SU-DHL-6 (cell line): ENCODE results near the gene RNF220.
"Not testable (repeated sequence)": the region's sequence is repeated elsewhere in the genome, so short reads cannot be mapped to it uniquely, and the experiment has no call there.

Experiments
- H2AFZ ChIP-seq: fragments of 200-600 bp; sonication (generic); 2 replicates; pipeline ENCODE4 v1.6.1; 2014; ENCODE audit warnings: low read depth, mild to moderate bottlenecking, moderate library complexity, mixed read lengths, antibody characterized with exemption, low read length; ENCODE audit not compliant: severe bottlenecking
- H3F3A ChIP-seq: fragments of 200-600 bp; shearing (Covaris generic); 2 replicates; pipeline ENCODE4 v1.6.0; 2016; ENCODE audit warnings: antibody characterized with exemption, mild to moderate bottlenecking; ENCODE audit not compliant: insufficient read depth
- H3K27ac ChIP-seq: fragments of 200-600 bp; sonication (generic); 2 replicates; pipeline ENCODE4 v1.5.1; 2016; ENCODE audit warnings: low read depth, mild to moderate bottlenecking, low read length, moderate library complexity, mixed read lengths
- H3K27me3 ChIP-seq: fragments of 200-600 bp; sonication (generic), shearing (Covaris generic); 2 replicates; pipeline ENCODE4 v1.6.0; 2014; ENCODE audit warnings: mild to moderate bottlenecking, low read length
- H3K36me3 ChIP-seq: fragments of 200-600 bp; sonication (generic); 2 replicates; pipeline ENCODE4 v1.6.1; 2014; ENCODE audit warnings: mild to moderate bottlenecking, low read length, mixed read lengths
- H3K4me2 ChIP-seq: fragments of 300-600, 200-600 bp; shearing (Covaris generic), sonication (generic); 2 replicates; pipeline ENCODE4 v1.6.0; 2014; ENCODE audit warnings: low read length, low read depth, mild to moderate bottlenecking; ENCODE audit not compliant: poor library complexity, severe bottlenecking
- H3K4me3 ChIP-seq: fragments of 200-600 bp; sonication (generic); 2 replicates; pipeline ENCODE4 v1.5.1; 2014; ENCODE audit warnings: antibody characterized with exemption, low read length, mild to moderate bottlenecking, mixed read lengths; ENCODE audit not compliant: insufficient read depth, poor library complexity, severe bottlenecking
- H3K79me2 ChIP-seq: fragments of 200-600 bp; sonication (generic); 2 replicates; pipeline ENCODE4 v1.6.1; 2014; ENCODE audit warnings: mild to moderate bottlenecking, low read length, moderate library complexity; ENCODE audit not compliant: insufficient read depth
- H3K9ac ChIP-seq: fragments of 200-600 bp; sonication (generic); 2 replicates; pipeline ENCODE4 v1.7.0; 2014; ENCODE audit warnings: mild to moderate bottlenecking, low read length
- H3K9me2 ChIP-seq: fragments of 200-600 bp; sonication (generic); replicated peaks from 2 replicates; pipeline ENCODE4 v1.6.1; 2014; ENCODE audit warnings: low read length; ENCODE audit not compliant: insufficient read depth
- H3K9me3 ChIP-seq: fragments of 200-600 bp; sonication (generic); 2 replicates; pipeline ENCODE4 v1.6.1; 2014; ENCODE audit warnings: low read length, mixed read lengths; ENCODE audit not compliant: insufficient read depth
- H4K20me1 ChIP-seq: fragments of 200-600 bp; sonication (generic); 2 replicates; pipeline ENCODE4 v1.6.1; 2014; ENCODE audit warnings: low read depth, mild to moderate bottlenecking, antibody characterized with exemption, low read length, moderate library complexity, mixed read lengths
- CTCF ChIP-seq: fragments of 200-600 bp; sonication (generic); IDR thresholded peaks from one replicate; pipeline ENCODE4 v1.5.1; 2017; ENCODE audit warnings: antibody characterized with exemption, mild to moderate bottlenecking, low read length, moderate library complexity; ENCODE audit not compliant: insufficient read depth, poor library complexity, severe bottlenecking
- EZH2phosphoT487 ChIP-seq: fragments of 200-600 bp; sonication (generic), shearing (Covaris generic); conservative IDR thresholded peaks from 2 replicates; pipeline ENCODE4 v1.6.1; 2018; ENCODE audit warnings: mild to moderate bottlenecking, antibody characterized with exemption, low read length, moderate library complexity, mixed read lengths

The RNF220 gene

GRCh38 chr1:44559330-44559729 is 154.3 kb downstream of the RNF220 start:
- Histone ChIP-seq H3K9me2 (no peaks in the 10 kb centered on the region), H3K9ac (no peak overlapping the region), H3K4me2 (no peak overlapping the region), H3K36me3 (no peaks in the 10 kb centered on the region), H3K27ac (no peak overlapping the region), H3K27me3 (no peaks in the 10 kb centered on the region), H2AFZ (no peak overlapping the region), H3K9me3 (no peaks in the 10 kb centered on the region), H3K4me3 (no peak overlapping the region), H4K20me1 (no peaks in the 10 kb centered on the region), H3K79me2 (no peaks in the 10 kb centered on the region), H3F3A (no peaks in the 10 kb centered on the region)
- TF ChIP-seq EZH2phosphoT487 (no peak), CTCF (no peak)

- Histone ChIP-seq H3K79me2 (no peaks in the 10 kb centered on the region), H3K4me3 (no peak overlapping the region), H3K27ac (no peak overlapping the region), H3K36me3 (no peaks in the 10 kb centered on the region), H3K9ac (no peak overlapping the region), H3F3A (no peaks in the 10 kb centered on the region), H2AFZ (no peak overlapping the region), H3K27me3 (no peaks in the 10 kb centered on the region), H3K9me3 (no peaks in the 10 kb centered on the region), H4K20me1 (no peaks in the 10 kb centered on the region), H3K9me2 (no peaks in the 10 kb centered on the region), H3K4me2 (no peak overlapping the region)
- no peak for TF ChIP-seq EZH2phosphoT487
- TF ChIP-seq CTCF, result no peak
These were observed 154.9 kb downstream of the RNF220 start for GRCh38 chr1:44559913-44560312.

GRCh38 chr1:44560696-44561095 is 155.6 kb downstream of the RNF220 start:
- not testable (repeated sequence) for H4K20me1 ChIP-seq, H2AFZ ChIP-seq, H3K27me3 ChIP-seq, H3K79me2 ChIP-seq, H3K9ac ChIP-seq, H3K27ac ChIP-seq, H3K36me3 ChIP-seq, H3F3A ChIP-seq, H3K4me3 ChIP-seq, H3K9me3 ChIP-seq, H3K9me2 ChIP-seq, H3K4me2 ChIP-seq

GRCh38 chr1:44565259-44565750 is 160.2 kb downstream of the RNF220 start:
- Histone ChIP-seq H3K4me2 (no peak overlapping the region), H3K9me2 (no peaks in the 10 kb centered on the region), H3K9ac (no peak overlapping the region), H3K9me3 (no peaks in the 10 kb centered on the region), H3K27me3 (no peaks in the 10 kb centered on the region), H2AFZ (no peak overlapping the region), H3K36me3 (no peaks in the 10 kb centered on the region), H4K20me1 (no peaks in the 10 kb centered on the region), H3K27ac (no peak overlapping the region), H3K4me3 (no peak overlapping the region), H3F3A (no peaks in the 10 kb centered on the region), H3K79me2 (no peaks in the 10 kb centered on the region)
- TF ChIP-seq EZH2phosphoT487 (no peak), CTCF (no peak)
